AG08396 (cell line): ENCODE data around the gene IFT52.

ENCODE experiments used
- DNase-seq: peaks from one replicate; pipeline ENCODE4 v3.0.0; 2012; ENCODE audit warnings: low spot score, mixed read lengths

Gene IFT52

DNA sequence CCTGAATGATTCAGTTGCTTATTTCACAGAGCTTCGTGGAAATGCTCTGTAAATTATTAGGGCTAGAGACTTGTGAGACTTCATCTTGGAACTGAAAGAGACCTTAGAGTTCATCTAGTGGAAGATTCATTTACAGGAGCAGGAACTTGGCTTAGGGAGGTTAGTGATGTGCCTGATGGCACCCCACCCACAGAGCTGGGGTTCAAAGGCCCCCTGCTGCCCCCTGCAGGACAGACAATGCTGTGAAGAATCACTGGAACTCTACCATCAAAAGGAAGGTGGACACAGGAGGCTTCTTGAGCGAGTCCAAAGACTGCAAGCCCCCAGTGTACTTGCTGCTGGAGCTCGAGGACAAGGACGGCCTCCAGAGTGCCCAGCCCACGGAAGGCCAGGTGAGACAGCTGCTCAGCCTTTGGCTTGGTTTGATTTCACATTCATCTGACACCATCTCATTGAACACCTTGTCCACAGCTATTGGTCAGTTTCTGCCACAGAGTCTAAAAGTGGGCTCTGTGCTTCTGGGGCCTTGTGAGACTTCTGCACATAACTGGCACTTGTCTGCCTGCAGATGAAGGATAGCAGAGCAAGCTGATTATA lies 101.3 kb downstream of the IFT52 start:
- peak; percentile 63 for DNase-seq

DNA sequence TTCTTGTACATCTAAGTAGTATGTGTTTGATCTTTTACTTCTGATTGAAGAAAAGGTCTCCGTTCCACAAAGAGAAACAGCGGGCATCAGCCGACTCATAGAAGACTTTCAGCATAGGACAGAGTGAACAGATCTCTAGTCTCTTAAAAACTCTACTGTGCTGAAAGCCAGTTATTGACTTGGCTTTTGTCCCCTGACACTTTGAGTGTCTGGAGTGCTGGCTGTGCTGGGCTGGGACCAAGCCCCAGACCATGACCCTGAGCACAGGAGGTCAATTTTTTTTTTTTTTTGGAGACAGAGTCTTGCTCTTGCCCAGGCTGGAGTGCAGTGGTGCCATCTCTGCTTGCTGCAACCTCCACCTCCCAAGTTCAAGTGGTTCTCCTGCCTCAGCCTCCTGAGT lies 104.0 kb downstream of the IFT52 start:
- DNase-seq, result no peak

DNA sequence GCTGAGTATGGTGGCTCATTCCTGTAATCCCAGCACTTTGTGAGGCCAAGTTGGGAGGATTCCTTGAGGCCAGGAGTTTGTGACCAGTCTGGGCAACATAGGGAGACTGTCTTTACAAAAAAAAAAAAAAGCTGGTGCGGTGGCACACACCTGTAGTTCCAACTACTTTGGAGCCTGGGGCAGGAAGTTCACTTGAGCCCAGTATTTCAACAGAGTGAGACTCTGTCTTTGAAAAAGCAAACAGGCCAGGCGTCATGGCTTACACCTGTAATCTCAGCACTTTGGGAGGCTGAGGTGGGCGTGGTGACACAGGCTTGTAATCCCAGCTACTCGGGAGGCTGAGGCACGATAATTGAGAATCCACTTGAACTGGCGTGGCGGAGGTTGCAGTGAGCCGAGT lies 104.8 kb downstream of the IFT52 start:
- no peak for DNase-seq
